ENCODE data around the gene SPEG.

Gene SPEG

DNA sequence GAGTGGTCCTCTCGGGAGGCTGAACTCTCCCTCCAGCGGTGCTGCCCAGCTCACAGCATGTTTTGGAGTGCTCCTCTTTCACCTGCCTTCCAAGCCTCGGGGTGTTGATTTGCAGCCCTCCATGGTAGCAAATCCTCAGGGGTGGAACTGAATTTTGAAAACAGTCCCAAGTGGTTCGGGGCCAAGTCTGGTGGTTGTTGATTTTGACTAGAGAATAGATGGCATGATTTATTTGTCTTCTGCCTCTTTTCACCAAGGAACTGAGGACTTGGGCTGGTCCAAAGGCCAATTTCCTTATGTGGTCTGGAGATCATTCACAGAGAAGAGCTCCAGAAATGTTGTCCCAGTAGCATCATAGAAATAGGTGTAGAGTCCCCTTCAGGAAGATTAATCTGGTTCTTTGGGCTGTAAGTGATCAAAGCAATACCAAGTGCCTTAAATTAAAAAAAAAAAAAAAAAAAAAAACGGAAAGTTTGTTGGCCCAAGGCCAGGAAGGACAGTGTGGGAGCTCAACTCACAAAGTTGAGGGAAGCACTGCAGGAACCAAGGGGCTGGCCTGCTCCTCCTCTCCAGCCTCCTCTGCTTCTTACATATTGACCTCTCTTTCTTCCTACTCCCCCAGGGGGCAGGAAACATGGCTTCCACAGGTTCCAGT, 18.9 kb upstream of the SPEG start:
- no peak for TF ChIP-seq GATA2 (IDR thresholded peaks at IDR 0.05; ENCODE audit: low read depth, low read length)
- TF ChIP-seq GATA3 (IDR thresholded peaks at IDR 0.05; ENCODE audit: low read depth, low read length) = no peak

DNA sequence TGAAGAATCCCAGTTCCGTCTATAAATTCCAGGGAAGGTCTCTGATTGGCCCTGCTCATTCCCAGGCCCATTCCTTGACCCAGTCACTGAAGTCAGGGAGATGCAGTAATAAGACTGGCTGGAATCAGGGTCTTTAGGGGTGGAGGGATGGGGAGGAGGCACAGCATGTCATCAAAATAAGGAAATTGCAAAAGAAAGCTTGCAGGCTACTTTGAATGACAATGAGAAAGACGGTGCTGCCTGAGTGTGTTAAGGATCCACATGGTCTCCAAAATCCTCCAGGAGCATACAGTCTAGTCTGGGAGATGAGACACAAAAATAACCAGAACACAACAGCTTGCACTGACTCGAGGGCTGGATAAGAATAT, 18.4 kb upstream of the SPEG start:
- TF ChIP-seq GATA3 (IDR thresholded peaks at IDR 0.05; ENCODE audit: low read depth, low read length) (no peak), GATA2 (IDR thresholded peaks at IDR 0.05; ENCODE audit: low read depth, low read length) (no peak)

DNA sequence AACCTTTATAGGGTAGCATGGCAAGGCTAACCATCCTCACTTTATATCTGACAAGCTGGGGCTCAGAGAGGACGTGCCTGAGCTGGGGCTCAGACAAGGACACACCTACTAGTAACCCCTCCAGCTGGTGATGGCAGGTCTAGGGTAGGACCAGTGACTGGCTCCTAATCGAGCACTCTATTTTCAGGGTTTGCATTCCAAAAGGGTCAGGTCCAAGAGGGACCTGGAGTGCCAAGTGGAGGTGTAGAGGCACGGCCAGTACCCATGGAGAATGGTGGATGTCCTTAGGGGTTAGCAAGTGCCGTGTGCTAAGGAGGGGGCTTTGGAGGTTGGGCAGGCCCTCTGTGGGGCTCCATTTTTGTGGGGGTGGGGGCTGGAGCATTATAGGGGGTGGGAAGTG, 17.7 kb upstream of the SPEG start:
- no peak for TF ChIP-seq GATA2 (IDR thresholded peaks at IDR 0.05; ENCODE audit: low read depth, low read length)
- no peak for TF ChIP-seq GATA3 (IDR thresholded peaks at IDR 0.05; ENCODE audit: low read depth, low read length)

DNA sequence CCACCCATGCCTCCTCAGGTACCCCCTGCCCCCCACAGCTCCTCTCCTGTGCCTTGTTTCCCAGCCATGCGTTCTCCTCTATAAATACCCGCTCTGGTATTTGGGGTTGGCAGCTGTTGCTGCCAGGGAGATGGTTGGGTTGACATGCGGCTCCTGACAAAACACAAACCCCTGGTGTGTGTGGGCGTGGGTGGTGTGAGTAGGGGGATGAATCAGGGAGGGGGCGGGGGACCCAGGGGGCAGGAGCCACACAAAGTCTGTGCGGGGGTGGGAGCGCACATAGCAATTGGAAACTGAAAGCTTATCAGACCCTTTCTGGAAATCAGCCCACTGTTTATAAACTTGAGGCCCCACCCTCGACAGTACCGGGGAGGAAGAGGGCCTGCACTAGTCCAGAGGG, 17.3 kb upstream of the SPEG start:
- TF ChIP-seq GATA3 (IDR thresholded peaks at IDR 0.05; ENCODE audit: low read depth, low read length) (no peak), GATA2 (IDR thresholded peaks at IDR 0.05; ENCODE audit: low read depth, low read length) (no peak)

DNA sequence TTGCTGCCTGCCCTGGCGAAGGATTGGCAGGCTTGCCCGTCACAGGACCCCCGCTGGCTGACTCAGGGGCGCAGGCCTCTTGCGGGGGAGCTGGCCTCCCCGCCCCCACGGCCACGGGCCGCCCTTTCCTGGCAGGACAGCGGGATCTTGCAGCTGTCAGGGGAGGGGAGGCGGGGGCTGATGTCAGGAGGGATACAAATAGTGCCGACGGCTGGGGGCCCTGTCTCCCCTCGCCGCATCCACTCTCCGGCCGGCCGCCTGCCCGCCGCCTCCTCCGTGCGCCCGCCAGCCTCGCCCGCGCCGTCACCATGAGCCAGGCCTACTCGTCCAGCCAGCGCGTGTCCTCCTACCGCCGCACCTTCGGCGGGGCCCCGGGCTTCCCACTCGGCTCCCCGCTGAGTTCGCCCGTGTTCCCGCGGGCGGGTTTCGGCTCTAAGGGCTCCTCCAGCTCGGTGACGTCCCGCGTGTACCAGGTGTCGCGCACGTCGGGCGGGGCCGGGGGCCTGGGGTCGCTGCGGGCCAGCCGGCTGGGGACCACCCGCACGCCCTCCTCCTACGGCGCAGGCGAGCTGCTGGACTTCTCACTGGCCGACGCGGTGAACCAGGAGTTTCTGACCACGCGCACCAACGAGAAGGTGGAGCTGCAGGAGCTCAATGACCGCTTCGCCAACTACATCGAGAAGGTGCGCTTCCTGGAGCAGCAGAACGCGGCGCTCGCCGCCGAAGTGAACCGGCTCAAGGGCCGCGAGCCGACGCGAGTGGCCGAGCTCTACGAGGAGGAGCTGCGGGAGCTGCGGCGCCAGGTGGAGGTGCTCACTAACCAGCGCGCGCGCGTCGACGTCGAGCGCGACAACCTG, 16.3 kb upstream of the SPEG start, which contains the start of gene DES:
TSS of gene DES (plus strand) at position 223 of the 857 bp plus-strand sequence. CDS start at position 309, 86 bp downstream.
- TF ChIP-seq GATA2 (IDR thresholded peaks at IDR 0.05; ENCODE audit: low read depth, low read length) (no peak), GATA3 (IDR thresholded peaks at IDR 0.05; ENCODE audit: low read depth, low read length) (no peak)

DNA sequence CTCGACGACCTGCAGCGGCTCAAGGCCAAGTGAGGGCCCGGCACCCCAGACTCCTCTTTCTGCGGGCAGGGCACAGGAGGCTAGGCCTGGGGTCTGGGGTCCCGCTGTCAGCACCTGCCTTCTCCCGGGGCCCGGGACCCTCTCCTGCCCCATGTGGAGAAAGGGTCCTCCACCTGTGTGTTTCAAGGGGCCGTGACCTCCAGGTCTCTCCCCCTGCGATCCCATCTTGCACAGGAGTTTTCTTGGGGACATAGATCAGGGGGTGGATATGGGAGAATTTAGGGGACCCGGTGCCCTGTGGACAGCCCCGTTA, 15.7 kb upstream of the SPEG start:
- no peak for TF ChIP-seq GATA3 (IDR thresholded peaks at IDR 0.05; ENCODE audit: low read depth, low read length)
- TF ChIP-seq GATA2 (IDR thresholded peaks at IDR 0.05; ENCODE audit: low read depth, low read length) = no peak

DNA sequence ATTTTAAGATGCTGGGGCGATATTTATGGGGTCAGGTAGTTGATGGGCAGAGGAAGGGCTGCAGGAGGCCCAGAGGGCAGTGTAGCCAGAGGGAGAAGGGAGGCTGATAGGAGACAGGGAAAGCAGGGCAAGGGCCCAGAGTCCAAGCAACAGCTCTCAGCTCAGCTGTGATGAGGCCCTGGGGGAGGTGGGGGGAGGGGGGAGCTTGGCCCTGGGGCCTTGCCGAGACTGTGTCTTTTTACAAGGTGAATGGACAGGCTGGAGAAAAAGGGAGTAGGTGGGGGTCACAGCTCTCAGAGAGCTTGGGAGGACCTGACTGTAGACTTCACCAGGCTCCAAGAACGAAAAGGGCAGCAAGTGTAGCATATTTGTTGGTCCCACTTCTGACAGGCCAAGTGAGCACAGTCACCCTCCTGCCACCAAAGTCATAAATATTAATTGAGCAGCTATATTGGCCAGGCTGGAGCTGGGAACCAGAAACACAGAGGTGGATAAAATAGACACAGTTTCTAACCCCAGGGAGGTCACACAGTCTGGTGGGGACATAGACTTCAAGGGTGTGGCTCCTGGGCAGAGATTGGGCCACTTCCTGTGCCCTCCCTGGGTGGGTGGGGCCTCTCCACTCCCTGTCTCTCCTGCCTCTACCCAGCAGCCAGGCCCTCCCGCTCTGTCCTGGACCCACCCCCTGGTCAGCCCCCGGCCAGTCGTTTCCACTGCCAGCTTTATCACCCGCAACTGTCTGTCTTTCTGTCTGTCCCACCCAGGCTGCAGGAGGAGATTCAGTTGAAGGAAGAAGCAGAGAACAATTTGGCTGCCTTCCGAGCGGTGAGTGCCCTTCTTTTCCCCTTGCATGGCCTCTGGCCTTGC, 15.1 kb upstream of the SPEG start:
- no peak for TF ChIP-seq GATA3 (IDR thresholded peaks at IDR 0.05; ENCODE audit: low read depth, low read length)

DNA sequence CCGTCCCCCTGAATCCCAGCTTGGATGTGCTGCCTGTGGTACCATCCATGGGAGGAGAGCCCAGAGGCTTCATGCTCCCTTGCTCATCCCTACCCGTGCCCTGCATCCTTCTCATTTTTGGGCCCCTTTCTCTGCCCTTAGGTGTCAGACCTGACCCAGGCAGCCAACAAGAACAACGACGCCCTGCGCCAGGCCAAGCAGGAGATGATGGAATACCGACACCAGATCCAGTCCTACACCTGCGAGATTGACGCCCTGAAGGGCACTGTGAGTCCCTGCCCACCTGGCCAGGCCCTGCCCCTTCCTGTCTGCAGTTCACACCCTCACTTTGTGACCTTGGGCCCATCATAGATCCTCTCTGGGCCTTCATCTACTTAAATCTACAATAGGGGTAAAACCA, 14.0 kb upstream of the SPEG start:
- TF ChIP-seq GATA2 (IDR thresholded peaks at IDR 0.05; ENCODE audit: low read depth, low read length) (no peak), GATA3 (IDR thresholded peaks at IDR 0.05; ENCODE audit: low read depth, low read length) (no peak)

DNA sequence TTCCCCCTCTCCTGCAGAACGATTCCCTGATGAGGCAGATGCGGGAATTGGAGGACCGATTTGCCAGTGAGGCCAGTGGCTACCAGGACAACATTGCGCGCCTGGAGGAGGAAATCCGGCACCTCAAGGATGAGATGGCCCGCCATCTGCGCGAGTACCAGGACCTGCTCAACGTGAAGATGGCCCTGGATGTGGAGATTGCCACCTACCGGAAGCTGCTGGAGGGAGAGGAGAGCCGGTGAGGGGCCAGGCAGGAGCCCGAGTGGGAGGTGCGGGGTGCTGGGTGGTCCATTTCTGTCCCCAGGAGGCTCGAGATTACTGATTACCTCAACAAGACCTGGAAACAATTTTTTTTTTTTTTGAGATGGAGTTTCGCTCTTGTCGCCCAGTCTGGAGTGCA, 13.3 kb upstream of the SPEG start:
- no peak for TF ChIP-seq GATA2 (IDR thresholded peaks at IDR 0.05; ENCODE audit: low read depth, low read length)

DNA sequence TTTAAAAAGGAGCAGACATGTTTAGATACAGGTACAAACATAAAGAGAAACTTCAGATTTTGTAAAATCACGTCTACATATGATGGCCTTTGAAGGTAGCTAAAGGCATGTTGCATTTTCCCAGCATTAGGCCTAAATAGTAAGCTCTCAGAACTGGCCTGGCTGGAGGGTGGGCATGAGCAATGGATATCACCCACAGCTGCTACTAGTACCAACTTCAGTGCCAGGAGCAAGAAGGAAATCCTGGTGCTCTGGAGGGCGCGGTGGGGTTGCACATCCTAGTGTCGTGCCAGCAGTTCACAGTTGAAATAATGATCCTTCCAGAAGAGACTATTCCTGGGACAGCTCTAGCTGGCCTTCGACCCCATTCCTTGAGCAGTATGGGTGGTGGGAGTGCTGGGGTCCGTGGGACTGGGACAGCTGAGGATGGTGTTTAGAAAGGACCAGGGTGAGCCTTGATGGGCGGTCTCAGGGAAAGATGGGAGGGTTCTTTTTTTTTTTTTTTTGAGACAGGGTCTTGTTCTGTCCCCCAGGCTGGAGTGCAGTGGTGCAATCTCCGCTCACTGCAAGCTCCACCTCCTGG, 11.6 kb upstream of the SPEG start:
- TF ChIP-seq GATA2 (IDR thresholded peaks at IDR 0.05; ENCODE audit: low read depth, low read length) = no peak
- TF ChIP-seq GATA3 (IDR thresholded peaks at IDR 0.05; ENCODE audit: low read depth, low read length) = no peak

DNA sequence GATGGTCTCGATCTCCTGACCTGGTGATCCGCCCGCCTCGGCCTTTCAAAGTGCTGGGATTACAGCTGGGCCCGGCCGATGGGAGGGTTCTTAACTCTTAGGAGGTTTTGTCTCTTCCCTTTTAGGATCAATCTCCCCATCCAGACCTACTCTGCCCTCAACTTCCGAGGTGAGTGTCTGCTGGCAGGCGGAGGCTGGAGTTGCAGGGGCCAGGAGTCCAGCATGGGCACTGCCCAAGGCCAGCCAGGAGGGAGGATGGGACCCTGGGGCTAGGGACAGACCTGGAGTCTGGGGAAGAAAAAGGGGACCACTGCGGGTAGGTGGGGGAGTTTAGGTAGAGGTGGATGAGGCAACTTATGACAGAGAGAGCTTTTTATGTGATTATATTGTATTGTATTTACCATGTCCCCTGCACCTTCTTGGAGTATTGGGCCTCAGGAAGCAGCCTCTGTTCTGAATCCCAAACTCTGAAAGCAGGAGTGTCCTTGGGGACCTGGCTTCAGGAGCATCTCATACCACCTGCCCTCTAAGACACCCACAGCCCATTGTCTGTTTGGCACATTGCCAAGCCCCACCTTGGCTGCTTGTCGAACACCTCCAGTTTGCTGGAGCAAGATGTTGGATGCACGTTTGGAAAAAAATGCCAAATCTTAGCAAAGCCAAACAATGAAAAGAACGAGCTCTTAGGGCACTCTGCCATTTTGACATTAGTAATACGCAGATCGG, 10.8 kb upstream of the SPEG start:
- TF ChIP-seq GATA2 (IDR thresholded peaks at IDR 0.05; ENCODE audit: low read depth, low read length) (no peak), GATA3 (IDR thresholded peaks at IDR 0.05; ENCODE audit: low read depth, low read length) (no peak)

DNA sequence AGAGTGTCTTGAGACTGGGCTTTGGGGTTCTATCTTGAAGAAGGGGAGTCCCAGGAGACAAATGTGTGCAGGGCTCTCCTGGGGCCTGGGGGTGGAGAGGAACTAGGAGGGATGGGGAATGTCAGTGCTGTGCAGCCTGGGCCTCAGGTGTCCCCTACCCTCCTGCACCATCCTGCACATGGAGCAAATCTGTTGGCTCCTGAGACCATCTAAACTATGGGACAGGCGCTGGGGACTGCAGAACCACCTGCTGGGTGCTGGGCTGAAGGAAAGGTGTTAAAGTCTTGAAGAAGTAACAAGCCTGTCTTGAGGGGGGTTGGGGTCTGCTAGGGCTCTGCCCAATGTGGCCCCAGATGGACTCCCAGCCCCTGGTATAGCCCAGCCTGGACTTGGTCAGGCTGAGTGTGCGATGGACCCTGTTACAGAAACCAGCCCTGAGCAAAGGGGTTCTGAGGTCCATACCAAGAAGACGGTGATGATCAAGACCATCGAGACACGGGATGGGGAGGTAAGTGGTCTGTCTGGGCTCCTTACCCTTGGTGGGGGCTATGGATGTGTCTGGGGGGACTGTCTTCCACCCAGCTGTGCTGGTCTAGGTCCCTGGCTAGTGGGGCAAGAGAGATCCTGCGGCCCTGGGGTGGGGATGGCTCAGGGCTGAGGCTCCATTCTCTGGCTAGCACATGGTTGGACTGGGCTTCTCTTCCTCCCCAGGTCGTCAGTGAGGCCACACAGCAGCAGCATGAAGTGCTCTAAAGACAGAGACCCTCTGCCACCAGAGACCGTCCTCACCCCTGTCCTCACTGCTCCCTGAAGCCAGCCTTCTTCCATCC, 9.2 kb upstream of the SPEG start:
- TF ChIP-seq GATA2 (IDR thresholded peaks at IDR 0.05; ENCODE audit: low read depth, low read length) (no peak), GATA3 (IDR thresholded peaks at IDR 0.05; ENCODE audit: low read depth, low read length) (no peak)

DNA sequence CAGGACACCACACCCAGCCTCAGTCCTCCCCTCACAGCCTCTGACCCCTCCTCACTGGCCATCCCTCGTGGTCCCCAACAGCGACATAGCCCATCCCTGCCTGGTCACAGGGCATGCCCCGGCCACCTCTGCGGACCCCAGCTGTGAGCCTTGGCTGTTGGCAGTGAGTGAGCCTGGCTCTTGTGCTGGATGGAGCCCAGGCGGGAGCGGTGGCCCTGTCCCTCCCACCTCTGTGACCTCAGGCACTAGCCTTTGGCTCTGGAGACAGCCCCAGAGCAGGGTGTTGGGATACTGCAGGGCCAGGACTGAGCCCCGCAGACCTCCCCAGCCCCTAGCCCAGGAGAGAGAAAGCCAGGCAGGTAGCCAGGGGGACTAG, 8.6 kb upstream of the SPEG start:
- no peak for TF ChIP-seq GATA3 (IDR thresholded peaks at IDR 0.05; ENCODE audit: low read depth, low read length)
- no peak for TF ChIP-seq GATA2 (IDR thresholded peaks at IDR 0.05; ENCODE audit: low read depth, low read length)
